Thymus (tissue), 11 donors: ENCODE results near the gene PRDM16. TPM values are rescaled to one million over a fixed set of nuclear protein-coding genes. Genes with fewer than 3 reads are reported as not detected.

Source experiments
- DNase-seq, 9 donors: peaks; one replicate each; pipeline ENCODE4 v3.0.0-alpha.2; 2013; ENCODE audit warnings: low spot score in 9 of 9, low read depth in 6 of 9, missing footprints in 1 of 9
- H3K27ac ChIP-seq, 2 donors: one replicate each; pipeline ENCODE4 v1.5.1; 2013; ENCODE audit warnings: control low read depth in 1 of 2, low read depth in 1 of 2, low read length in 1 of 2, mild to moderate bottlenecking in 1 of 2, moderate library complexity in 1 of 2
- H3K27me3 ChIP-seq, 2 donors: one replicate each; pipeline ENCODE4 v1.5.1; 2013; ENCODE audit warnings: low read length in 1 of 2; ENCODE audit not compliant: control insufficient read depth in 2 of 2, insufficient read depth in 1 of 2
- H3K36me3 ChIP-seq, 2 donors: one replicate each; pipeline ENCODE4 v1.5.1; 2013; ENCODE audit warnings: low read length in 1 of 2, mild to moderate bottlenecking in 1 of 2, moderate library complexity in 1 of 2; ENCODE audit not compliant: control insufficient read depth in 2 of 2, insufficient read depth in 2 of 2
- H3K4me1 ChIP-seq, 2 donors: one replicate each; pipeline ENCODE4 v1.5.1; 2013; ENCODE audit warnings: low read length in 2 of 2; ENCODE audit not compliant: control insufficient read depth in 2 of 2, insufficient read depth in 2 of 2
- H3K4me3 ChIP-seq, 2 donors: one replicate each; pipeline ENCODE4 v1.5.1; 2013; ENCODE audit warnings: low read length in 2 of 2, control low read depth in 1 of 2, mild to moderate bottlenecking in 1 of 2
- H3K9me3 ChIP-seq, 2 donors: one replicate each; pipeline ENCODE4 v1.5.1; 2013; ENCODE audit warnings: low read length in 1 of 2, mild to moderate bottlenecking in 1 of 2; ENCODE audit not compliant: control insufficient read depth in 2 of 2, insufficient read depth in 1 of 2
- WGBS: extraction: QIAGEN DNeasy Blood & Tissue Kit; methylation state at CpG from one replicate; pipeline ENCODE4 v1.1.7; 2013; 5-methylcytosine and 5-hydroxymethylcytosine counted together
- polyA plus RNA-seq: library from polyadenylated mRNA; stranded (reverse); fragments of 200-250 nt; gene quantifications from one replicate; pipeline ENCODE4 v1.2.3, GENCODE V29; 2013
- total RNA-seq: library from RNA; stranded (reverse); fragments of 120-200 nt; gene quantifications from one replicate; pipeline ENCODE4 v1.2.4, GENCODE V29; 2013
- donor health status: healthy.

The PRDM16 gene
- total and polyA plus RNA-seq, 2 donors: 0.09 to 0.55 TPM

DNA sequence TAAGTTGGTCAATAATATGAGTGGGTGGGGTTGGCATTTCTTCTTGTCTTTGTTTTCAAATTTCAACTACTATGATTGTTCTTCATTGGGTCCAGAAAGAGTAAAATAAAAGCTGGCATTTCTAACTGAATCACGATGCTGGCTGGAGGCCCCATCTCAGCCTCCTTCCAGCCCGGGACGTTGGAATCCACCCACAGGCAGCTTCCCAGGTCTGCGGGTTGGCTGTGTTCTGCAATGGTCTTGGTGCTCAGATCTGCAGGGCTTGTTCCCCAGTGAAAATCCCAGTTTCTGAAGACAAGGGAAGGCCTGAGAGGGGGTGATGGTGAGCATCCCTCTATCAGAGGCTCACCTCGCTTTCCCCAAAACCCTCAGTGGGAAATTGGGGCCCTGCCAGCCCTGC is 330.7 kb downstream of the PRDM16 start:
- no peaks in the 10 kb centered on the region for H3K36me3 ChIP-seq
- H3K4me3 ChIP-seq: no peak overlapping the region
- no peaks in the 10 kb centered on the region for H3K9me3 ChIP-seq
- H3K27me3 ChIP-seq: peaks cover 3 to 21% of the 10 kb centered on the region in 2 donors
- WGBS: 94% methylated on average over 5 of the region's 5 CpGs
- H3K4me1 ChIP-seq: no peaks in the 10 kb centered on the region
- no peak overlapping the region for H3K27ac ChIP-seq
- no peak for DNase-seq

DNA sequence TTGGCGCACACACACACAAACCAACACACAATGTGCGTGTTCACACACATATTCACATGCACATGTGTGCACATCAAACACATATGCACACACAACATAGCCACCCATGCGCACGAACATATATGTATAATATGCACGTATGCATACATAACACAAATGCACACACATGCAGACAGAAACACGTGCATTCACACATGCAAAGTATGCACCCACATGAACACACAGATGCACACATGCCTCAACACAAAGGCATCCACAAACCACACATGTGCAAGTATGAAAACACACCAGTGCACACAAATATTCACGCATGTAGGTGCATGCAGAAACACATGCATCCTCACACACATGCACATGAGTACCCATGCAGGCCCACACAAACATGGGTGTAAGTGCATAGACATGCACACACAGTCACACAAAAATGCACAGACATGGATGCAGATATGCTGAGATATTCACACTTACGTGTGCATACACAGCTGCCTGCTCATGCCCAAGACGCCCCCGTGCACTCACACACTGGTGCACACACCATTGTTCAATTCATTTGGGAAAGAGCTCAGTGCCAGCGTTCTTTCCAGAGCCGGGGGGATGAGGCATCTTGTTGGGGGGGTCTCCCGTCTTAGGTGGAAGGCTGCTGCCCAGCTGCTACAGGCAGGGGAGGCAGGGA is 332.7 kb downstream of the PRDM16 start:
- H3K4me1 ChIP-seq: no peaks in the 10 kb centered on the region
- WGBS: 93% methylated on average over 13 of the region's 13 CpGs
- no peak overlapping the region for H3K4me3 ChIP-seq

DNA sequence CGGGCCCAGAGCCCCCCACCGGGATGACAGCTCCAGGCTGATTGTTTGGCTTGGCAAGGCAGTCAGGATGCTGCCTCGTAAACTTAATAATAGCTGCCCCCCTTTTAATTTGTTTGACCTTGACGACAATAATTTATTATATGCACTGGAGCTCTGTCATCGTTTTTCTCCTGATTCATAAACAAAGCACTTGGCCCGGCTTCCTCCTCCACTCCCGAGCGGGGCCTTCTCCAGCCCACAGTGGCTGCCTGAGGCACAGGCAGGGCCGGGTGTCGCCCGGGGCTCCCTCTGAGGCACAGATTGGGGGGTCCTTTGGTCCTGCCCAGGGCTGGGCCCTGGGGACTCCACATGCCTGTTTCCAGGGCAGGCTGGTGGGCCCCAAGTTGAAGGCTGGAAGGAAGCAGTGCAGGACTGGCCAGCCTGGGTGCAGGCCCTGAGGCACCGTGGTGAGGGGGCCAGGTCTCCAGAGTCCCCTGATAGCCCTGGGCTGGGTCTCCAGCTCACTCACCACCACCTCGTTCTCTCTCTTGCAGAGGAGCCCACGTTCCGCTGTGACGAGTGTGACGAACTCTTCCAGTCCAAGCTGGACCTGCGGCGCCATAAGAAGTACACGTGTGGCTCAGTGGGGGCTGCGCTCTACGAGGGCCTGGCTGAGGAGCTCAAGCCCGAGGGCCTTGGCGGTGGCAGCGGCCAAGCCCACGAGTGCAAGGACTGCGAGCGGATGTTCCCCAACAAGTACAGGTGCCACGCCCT is 333.4 kb downstream of the PRDM16 start:
- Histone ChIP-seq H3K4me1 (no peaks in the 10 kb centered on the region), H3K4me3 (no peak overlapping the region), H3K27ac (no peak overlapping the region), H3K36me3 (no peaks in the 10 kb centered on the region), H3K9me3 (no peaks in the 10 kb centered on the region), H3K27me3 (peaks cover 0 to 3% of the 10 kb centered on the region in 2 donors)
- DNase-seq: no peak
- 87% methylated on average over 29 of the region's 29 CpGs for WGBS

More for the DNA sequence above, 332.7 kb downstream of the PRDM16 start:
- no peak for DNase-seq
- Histone ChIP-seq H3K27me3 (peaks cover 0 to 3% of the 10 kb centered on the region in 2 donors), H3K9me3 (no peaks in the 10 kb centered on the region), H3K36me3 (no peaks in the 10 kb centered on the region), H3K27ac (no peak overlapping the region)

DNA sequence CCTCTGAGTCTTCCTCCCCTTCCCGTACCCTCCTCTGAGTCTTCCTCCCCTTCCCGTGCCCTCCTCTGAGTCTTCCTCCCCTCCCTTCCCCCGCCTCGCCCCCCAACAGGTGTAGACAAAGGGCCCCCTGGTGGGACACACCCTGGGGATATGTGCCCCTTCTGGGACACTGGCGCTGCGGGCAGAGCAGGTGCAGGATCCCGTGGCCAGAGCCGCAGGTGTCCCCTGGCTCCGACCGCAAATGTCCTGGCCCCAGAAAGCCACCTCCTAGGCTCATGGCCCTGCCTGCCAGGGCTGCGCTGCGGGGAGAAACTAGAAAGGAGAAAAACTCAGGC is 334.0 kb downstream of the PRDM16 start:
- Histone ChIP-seq H3K4me3 (no peak overlapping the region), H3K27ac (no peak overlapping the region), H3K27me3 (peaks cover 0 to 3% of the 10 kb centered on the region in 2 donors), H3K9me3 (no peaks in the 10 kb centered on the region), H3K36me3 (no peaks in the 10 kb centered on the region), H3K4me1 (no peaks in the 10 kb centered on the region)
- 82% methylated on average over 12 of the region's 12 CpGs for WGBS
- no peak for DNase-seq

DNA sequence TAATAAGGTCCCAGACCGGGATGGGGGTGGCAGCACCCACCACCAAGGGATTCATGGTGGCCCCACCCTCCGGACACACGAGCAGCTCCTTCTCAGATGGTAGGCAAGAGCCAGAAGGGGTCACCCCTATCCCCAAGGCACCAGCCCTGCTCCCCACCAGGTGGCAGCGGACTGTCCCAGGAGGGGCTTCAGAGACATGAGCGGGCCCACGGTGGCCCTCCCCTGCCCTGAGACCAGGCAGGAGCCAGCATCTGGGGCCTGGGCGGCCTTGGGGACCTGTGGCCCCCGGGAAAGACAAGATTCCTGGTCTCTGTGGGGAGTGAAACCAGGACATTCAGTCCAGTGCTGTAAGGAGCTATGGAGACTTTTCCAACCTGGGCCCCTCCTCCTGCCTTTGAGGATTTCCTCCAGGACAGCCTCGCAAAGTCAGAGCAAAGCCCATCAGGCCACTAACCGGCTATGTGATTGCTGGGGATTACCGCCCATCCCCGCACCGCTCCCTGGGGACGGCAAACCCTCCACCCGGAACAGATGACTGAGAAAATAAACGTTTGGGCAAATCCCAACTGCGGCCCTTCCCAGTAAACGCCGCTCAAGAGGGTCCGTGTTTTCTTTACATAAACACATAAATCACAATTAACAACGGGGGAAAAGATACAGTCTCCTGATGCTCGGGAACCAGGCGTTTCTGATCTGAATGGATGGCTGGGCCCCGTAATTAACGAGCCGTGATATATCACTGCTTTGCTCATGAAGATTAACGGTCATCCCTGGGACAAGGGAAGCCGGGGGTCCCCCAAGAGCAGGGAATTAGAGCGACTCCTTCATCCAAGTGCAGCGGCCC is 334.6 kb downstream of the PRDM16 start:
- Histone ChIP-seq H3K4me3 (no peak overlapping the region), H3K4me1 (no peaks in the 10 kb centered on the region), H3K9me3 (no peaks in the 10 kb centered on the region), H3K27ac (no peak overlapping the region), H3K36me3 (no peaks in the 10 kb centered on the region), H3K27me3 (no peaks in the 10 kb centered on the region)
- 92% methylated on average over 30 of the region's 30 CpGs for WGBS
- DNase-seq: no peak

DNA sequence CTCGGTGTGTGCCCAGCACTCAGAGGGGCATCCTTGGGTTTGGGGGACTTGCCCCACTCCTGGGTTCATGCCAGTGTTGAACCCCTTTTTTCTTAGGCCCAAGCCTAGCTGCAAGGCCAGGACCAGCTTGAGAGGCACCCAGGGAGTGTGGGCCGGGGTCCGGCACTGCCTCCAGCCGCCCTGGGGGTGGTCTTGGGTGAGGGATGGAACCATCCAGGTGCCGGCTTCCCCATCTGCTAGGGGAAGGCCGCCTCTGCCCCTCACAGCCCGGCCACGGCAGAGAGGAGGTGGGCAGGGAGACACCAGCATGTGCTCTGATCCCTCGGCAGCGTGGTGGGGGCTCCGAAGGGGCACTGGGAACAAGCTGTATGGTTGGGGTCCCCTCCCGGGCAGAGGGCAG is 335.3 kb downstream of the PRDM16 start:
- no peak overlapping the region for H3K4me3 ChIP-seq
- no peak overlapping the region for H3K27ac ChIP-seq
- H3K27me3 ChIP-seq: no peaks in the 10 kb centered on the region
- 91% methylated on average over 12 of the region's 12 CpGs for WGBS
- no peaks in the 10 kb centered on the region for H3K36me3 ChIP-seq
- H3K9me3 ChIP-seq: peaks cover 0 to 3% of the 10 kb centered on the region in 2 donors
- no peaks in the 10 kb centered on the region for H3K4me1 ChIP-seq
- no peak for DNase-seq

DNA sequence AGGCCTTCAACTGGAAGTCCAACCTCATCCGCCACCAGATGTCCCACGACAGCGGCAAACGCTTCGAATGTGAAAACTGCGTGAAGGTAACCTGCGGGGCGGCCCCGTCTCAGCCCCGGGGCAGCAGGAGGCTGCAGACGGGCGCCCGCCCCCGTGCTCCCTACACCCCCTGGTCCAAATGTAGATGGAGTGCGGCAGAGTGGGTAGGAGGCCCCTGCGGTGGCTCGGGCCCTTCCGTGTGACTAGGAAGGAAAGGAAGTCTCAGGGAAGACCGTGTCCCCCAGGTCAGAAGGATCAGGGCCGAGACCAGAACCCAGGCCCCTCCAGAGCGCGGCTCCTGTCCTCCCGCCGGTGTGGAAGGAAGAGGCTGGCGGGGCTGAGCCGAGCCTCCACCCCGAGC is 335.8 kb downstream of the PRDM16 start:
- DNase-seq: no peak
- Histone ChIP-seq H3K36me3 (no peaks in the 10 kb centered on the region), H3K9me3 (peaks cover 0 to 3% of the 10 kb centered on the region in 2 donors), H3K4me1 (no peaks in the 10 kb centered on the region), H3K4me3 (no peak overlapping the region), H3K27ac (no peak overlapping the region), H3K27me3 (no peaks in the 10 kb centered on the region)
- 97% methylated on average over 27 of the region's 27 CpGs for WGBS

DNA sequence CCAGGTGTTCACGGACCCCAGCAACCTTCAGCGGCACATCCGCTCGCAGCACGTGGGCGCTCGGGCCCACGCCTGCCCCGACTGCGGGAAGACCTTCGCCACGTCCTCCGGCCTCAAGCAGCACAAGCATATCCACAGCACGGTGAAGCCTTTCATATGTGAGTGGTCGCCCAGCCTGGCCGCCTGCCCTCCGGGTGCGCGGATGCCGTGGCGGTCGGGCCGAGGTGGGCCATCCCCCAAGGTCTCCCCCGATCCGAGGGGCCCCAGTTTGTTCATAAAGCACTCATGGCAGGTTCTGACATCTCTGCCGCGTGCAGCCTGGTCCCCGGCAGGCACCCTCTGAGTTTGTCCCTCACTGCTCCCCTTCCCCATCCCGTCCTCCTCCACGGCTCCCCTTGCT is 336.5 kb downstream of the PRDM16 start:
- no peaks in the 10 kb centered on the region for H3K36me3 ChIP-seq
- DNase-seq: no peak
- WGBS: 90% methylated on average over 30 of the region's 30 CpGs
- H3K27ac ChIP-seq: no peak overlapping the region
- H3K9me3 ChIP-seq: peaks cover 0 to 3% of the 10 kb centered on the region in 2 donors
- no peaks in the 10 kb centered on the region for H3K27me3 ChIP-seq
- H3K4me1 ChIP-seq: no peaks in the 10 kb centered on the region
- H3K4me3 ChIP-seq: no peak overlapping the region
